B cell (primary cell): Measurements from ENCODE around the gene PRKCH. TPM values are rescaled to one million over a fixed set of nuclear protein-coding genes. Genes with fewer than 3 reads are reported as not detected.

Experiments
- ATAC-seq: fragments of 200-7000 bp; cut with Tn5 transposase; one replicate; pipeline ENCODE4 v1.10.0; 2021; ENCODE audit warnings: low read depth, mild to moderate bottlenecking, moderate number of reproducible peaks, moderate library complexity
- CTCF ChIA-PET: fragments of 350-600 bp; sonication (Branson Sonifier 250); formaldehyde crosslinking; loops from one replicate; lab custom pipeline; 2021; ENCODE audit warnings: antibody characterized with exemption, inconsistent platforms; lab: Charles Lee
- POLR2A ChIA-PET: fragments of 350-600 bp; sonication (Branson Sonifier 250); formaldehyde crosslinking; loops from one replicate; lab custom pipeline; 2021; ENCODE audit warnings: antibody characterized with exemption; lab: Charles Lee
- DNase-seq: peaks from one replicate; pipeline ENCODE4 v3.0.0; 2013
- H2AFZ ChIP-seq: 2 replicates; pipeline ENCODE4 v1.6.1; 2012; ENCODE audit warnings: mild to moderate bottlenecking, low read depth, low read length; ENCODE audit not compliant: insufficient read depth, poor library complexity, severe bottlenecking
- H3K27ac ChIP-seq, 2 donors: 1 replicate in 1 of 2; 2 replicates in 1 of 2; pipeline ENCODE4 v1.5.1; 2012 to 2013; ENCODE audit warnings: low read length in 2 of 2, mild to moderate bottlenecking in 2 of 2, moderate library complexity in 1 of 2
- H3K27me3 ChIP-seq, 4 experiments: fragments of 200-600 bp in 1 of 4; sonication (generic) in 1 of 4; replicated peaks in 1 of 4; 1 replicate in 2 of 4; 2 replicates in 2 of 4; pipeline versions ENCODE4 v1.6.1 to v1.7.0; 2013 to 2016; ENCODE audit warnings: low read length in 3 of 4, mild to moderate bottlenecking in 2 of 4, mixed read lengths in 1 of 4, moderate library complexity in 1 of 4; ENCODE audit not compliant: insufficient read depth in 4 of 4, control insufficient read depth in 3 of 4; ENCODE audit errors: control extremely low read depth in 1 of 4
- H3K36me3 ChIP-seq, 2 experiments: replicated peaks in 1 of 2; 1 replicate in 1 of 2; 2 replicates in 1 of 2; pipeline versions ENCODE4 v1.6.1 to v1.7.1; 2013; ENCODE audit warnings: low read length in 1 of 2; ENCODE audit not compliant: insufficient read depth in 2 of 2, control insufficient read depth in 1 of 2; ENCODE audit errors: control extremely low read depth in 1 of 2, extremely low read depth in 1 of 2
- H3K4me1 ChIP-seq, 2 donors: fragments of 200-600 bp in 1 of 2; sonication (generic) in 1 of 2; 1 replicate in 1 of 2; 2 replicates in 1 of 2; pipeline versions ENCODE4 v1.5.1 to v1.6.1; 2013 to 2017; ENCODE audit warnings: low read length in 2 of 2; ENCODE audit not compliant: control insufficient read depth in 2 of 2, insufficient read depth in 2 of 2
- H3K4me2 ChIP-seq: replicated peaks from 2 replicates; pipeline ENCODE3; 2012; ENCODE audit warnings: mild to moderate bottlenecking, low read depth, low read length; ENCODE audit not compliant: poor library complexity, severe bottlenecking
- H3K4me3 ChIP-seq, 5 experiments: fragments of 200-600 bp in 1 of 5; sonication (generic) in 1 of 5; 1 replicate in 3 of 5; 2 replicates in 2 of 5; pipeline versions ENCODE4 v1.5.1 to v1.7.0; 2011 to 2016; ENCODE audit warnings: low read length in 4 of 5, mild to moderate bottlenecking in 4 of 5, low read depth in 2 of 5, control low read depth in 1 of 5, moderate library complexity in 1 of 5; ENCODE audit not compliant: insufficient read depth in 1 of 5; ENCODE audit errors: control extremely low read depth in 1 of 5, extremely low read depth in 1 of 5
- H3K79me2 ChIP-seq: fragments of 200-600 bp; sonication (generic); one replicate; pipeline ENCODE4 v1.6.0; 2016; ENCODE audit warnings: low read length; ENCODE audit not compliant: control insufficient read depth, insufficient read depth
- H3K9ac ChIP-seq: fragments of 200-600 bp; sonication (generic); 2 replicates; pipeline ENCODE4 v1.6.1; 2017; ENCODE audit warnings: mild to moderate bottlenecking, low read length, moderate library complexity
- H3K9me3 ChIP-seq, 3 donors: one replicate each; pipeline versions ENCODE4 v1.6.1 to v1.7.1; 2013; ENCODE audit warnings: low read length in 2 of 3; ENCODE audit not compliant: control insufficient read depth in 2 of 3, insufficient read depth in 1 of 3; ENCODE audit errors: control extremely low read depth in 1 of 3
- H4K20me1 ChIP-seq: 2 replicates; pipeline ENCODE4 v1.6.0; 2012; ENCODE audit warnings: mild to moderate bottlenecking, low read length; ENCODE audit not compliant: insufficient read depth, control insufficient read depth, poor library complexity, severe bottlenecking
- H3K27ac Mint-ChIP-seq: one replicate; pipeline ENCODE4 v1.8.0; 2021; ENCODE audit warnings: mixed read lengths
- H3K27me3 Mint-ChIP-seq: one replicate; pipeline ENCODE4 v1.8.0; 2021; ENCODE audit warnings: mixed read lengths
- H3K4me1 Mint-ChIP-seq: one replicate; pipeline ENCODE4 v1.8.0; 2021; ENCODE audit warnings: mixed read lengths
- H3K4me3 Mint-ChIP-seq: one replicate; pipeline ENCODE4 v1.8.0; 2021; ENCODE audit warnings: mixed read lengths
- H3K9me3 Mint-ChIP-seq: one replicate; pipeline ENCODE4 v1.8.0; 2022; ENCODE audit warnings: mixed read lengths; ENCODE audit not compliant: insufficient read depth
- EZH2 ChIP-seq: IDR thresholded peaks from 2 replicates; pipeline ENCODE4 v1.6.1; 2012; ENCODE audit warnings: borderline replicate concordance, low read depth, mild to moderate bottlenecking, moderate library complexity, low read length; ENCODE audit not compliant: insufficient read depth, poor library complexity, severe bottlenecking
- WGBS: methylation state at CpG from one replicate; pipeline ENCODE4 v1.1.5; 2013; ENCODE audit warnings: missing lambda C conversion rate; ENCODE audit not compliant: insufficient coverage; 5-methylcytosine and 5-hydroxymethylcytosine counted together
- intact Hi-C: fragments of 100-400 bp; cut with micrococcal nuclease; formaldehyde crosslinking; loops from one replicate; pipeline ENCODE4 v1.10.0; 2022
- polyA plus RNA-seq: library from polyadenylated mRNA; depleted of rRNA; stranded (reverse); fragments of >200 nt; gene quantifications from 2 replicates; pipeline ENCODE4 v1.2.3, GENCODE V29; 2012
- total RNA-seq, 2 donors: library from RNA; stranded (reverse); fragments of 120-200 nt in 1 of 2; gene quantifications; 1 replicate in 1 of 2; 2 replicates in 1 of 2; pipeline versions ENCODE4 v1.2.3 to v1.2.4, GENCODE V29; 2013 to 2022
- TF ChIP-seq, protein P1 (sequence below): fragments of 200-600 bp; IDR thresholded peaks from one replicate; pipeline ENCODE4 v1.8.0; 2022; ENCODE audit warnings: antibody characterized with exemption, mild to moderate bottlenecking

The PRKCH gene
- total and polyA plus RNA-seq, 2 donors (not counting 1 experiment from before 2014, with no cell fraction given) = 2.0 to 5.0 TPM

DNA sequence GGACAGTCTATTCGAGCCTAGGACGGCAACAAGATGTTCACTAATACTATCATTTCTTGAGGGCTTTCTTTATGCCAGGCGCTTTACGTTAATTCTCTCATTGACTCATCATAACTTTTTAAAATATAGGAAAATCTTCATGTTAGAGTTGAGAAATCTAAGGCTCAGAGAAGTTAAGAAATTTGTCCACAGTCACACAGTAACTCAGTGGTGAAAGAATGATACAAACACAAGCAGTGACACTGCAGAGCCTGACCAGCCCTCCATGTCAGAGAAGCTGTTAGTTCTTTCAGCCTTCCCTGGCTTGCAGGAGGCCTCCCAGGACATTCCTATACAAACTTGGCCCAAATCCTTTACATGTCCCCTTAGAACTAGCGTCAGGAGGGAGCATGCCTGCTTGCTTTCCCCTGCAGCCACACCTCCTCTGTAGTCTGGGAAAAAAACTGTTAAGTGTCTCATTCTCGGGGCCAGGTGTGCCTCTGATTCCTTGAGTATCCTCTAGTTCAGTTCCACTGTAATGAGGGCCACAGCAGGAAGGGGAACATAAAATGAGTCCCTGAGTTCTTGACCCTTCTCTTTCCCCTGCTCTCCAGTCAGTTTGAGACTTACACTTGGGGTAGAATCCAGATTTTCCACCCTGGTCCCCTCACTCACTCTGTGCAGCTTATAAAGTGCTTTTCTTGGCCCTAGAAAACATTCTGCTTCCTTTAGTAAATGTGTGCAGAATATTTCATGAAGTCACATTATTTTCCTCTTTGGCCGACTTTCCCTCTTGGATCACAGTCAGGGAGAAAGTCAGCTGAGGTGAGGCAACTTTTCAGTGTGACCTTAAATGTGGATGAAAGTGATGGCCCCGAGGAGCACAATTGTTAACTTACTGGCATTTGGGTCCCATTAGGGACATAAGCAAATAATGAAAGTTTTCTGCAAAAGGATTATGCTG lies 221.7 kb downstream of the PRKCH start:
- Mint-ChIP-seq H3K4me1 (no peaks in the 10 kb centered on the region), H3K27ac (peak overlapping the region; percentile 33), H3K27me3 (no peaks in the 10 kb centered on the region), H3K4me3 (no peak overlapping the region), H3K9me3 (no peaks in the 10 kb centered on the region)
- H3K36me3 ChIP-seq = no peaks in the 10 kb centered on the region
- no peak for TF ChIP-seq EZH2
- TF ChIP-seq, protein P1, sequence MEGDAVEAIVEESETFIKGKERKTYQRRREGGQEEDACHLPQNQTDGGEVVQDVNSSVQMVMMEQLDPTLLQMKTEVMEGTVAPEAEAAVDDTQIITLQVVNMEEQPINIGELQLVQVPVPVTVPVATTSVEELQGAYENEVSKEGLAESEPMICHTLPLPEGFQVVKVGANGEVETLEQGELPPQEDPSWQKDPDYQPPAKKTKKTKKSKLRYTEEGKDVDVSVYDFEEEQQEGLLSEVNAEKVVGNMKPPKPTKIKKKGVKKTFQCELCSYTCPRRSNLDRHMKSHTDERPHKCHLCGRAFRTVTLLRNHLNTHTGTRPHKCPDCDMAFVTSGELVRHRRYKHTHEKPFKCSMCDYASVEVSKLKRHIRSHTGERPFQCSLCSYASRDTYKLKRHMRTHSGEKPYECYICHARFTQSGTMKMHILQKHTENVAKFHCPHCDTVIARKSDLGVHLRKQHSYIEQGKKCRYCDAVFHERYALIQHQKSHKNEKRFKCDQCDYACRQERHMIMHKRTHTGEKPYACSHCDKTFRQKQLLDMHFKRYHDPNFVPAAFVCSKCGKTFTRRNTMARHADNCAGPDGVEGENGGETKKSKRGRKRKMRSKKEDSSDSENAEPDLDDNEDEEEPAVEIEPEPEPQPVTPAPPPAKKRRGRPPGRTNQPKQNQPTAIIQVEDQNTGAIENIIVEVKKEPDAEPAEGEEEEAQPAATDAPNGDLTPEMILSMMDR = no peak
- 97% methylated on average over 3 of the region's 8 CpGs for WGBS
- ChIA-PET POLR2A (no interaction called here), CTCF (interaction anchor here (1.1 kb wide), 1 partner anchor 16 kb away, joined by 4 read pairs; no protein-coding TSS in a partner anchor)
- H3K4me1 ChIP-seq = no peaks in the 10 kb centered on the region
- no peaks in the 10 kb centered on the region for H3K27me3 ChIP-seq
- H3K79me2 ChIP-seq = no peaks in the 10 kb centered on the region
- no peak overlapping the region for H3K27ac ChIP-seq
- no peak for ATAC-seq
- no peak overlapping the region for H3K4me3 ChIP-seq
- no peaks in the 10 kb centered on the region for H3K9me3 ChIP-seq
- H3K4me2 ChIP-seq = no peak overlapping the region
- no peak for DNase-seq
- H2AFZ ChIP-seq = no peak overlapping the region
- no peaks in the 10 kb centered on the region for H4K20me1 ChIP-seq
- intact Hi-C loops = no loop called here
- no peak overlapping the region for H3K9ac ChIP-seq

DNA sequence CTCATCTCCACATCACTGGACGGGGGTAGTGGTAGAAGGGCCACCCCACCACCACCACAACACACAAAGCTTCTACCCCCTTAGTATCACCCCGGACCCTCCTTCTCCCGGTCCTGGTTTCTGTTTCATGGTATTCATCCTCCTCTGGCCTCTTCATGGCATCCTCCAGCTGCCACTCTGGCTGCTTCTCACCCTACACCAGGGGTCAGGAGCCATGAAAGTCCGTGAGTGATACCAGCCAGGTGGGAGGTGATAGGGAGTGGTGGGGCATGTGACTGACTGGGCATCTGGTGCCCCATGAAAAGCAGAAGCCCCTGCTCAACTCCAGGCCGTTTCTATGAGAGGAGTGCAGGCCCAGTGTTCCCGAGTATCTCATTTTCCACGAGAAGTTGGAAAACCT lies 222.6 kb downstream of the PRKCH start:
- TF ChIP-seq, protein P1 = no peak
- TF ChIP-seq EZH2 = no peak
- Histone ChIP-seq H3K27ac (no peak overlapping the region), H4K20me1 (no peaks in the 10 kb centered on the region), H3K4me2 (no peak overlapping the region), H3K36me3 (no peaks in the 10 kb centered on the region), H3K9ac (no peak overlapping the region), H3K27me3 (no peaks in the 10 kb centered on the region), H3K4me3 (no peak overlapping the region), H3K4me1 (no peaks in the 10 kb centered on the region), H3K79me2 (no peaks in the 10 kb centered on the region), H2AFZ (no peak overlapping the region), H3K9me3 (no peaks in the 10 kb centered on the region)
- Mint-ChIP-seq H3K9me3 (no peaks in the 10 kb centered on the region), H3K27me3 (no peaks in the 10 kb centered on the region), H3K4me1 (no peaks in the 10 kb centered on the region), H3K27ac (no peak overlapping the region), H3K4me3 (no peak overlapping the region)
- ChIA-PET CTCF (no interaction called here), POLR2A (no interaction called here)
- no peak for DNase-seq
- intact Hi-C loops = no loop called here
- no peak for ATAC-seq
- 97% methylated on average over 3 of the region's 7 CpGs for whole genome bisulfite sequencing
